HG02981 (cell line): ENCODE measurements around the gene TIMP4.

Experiments used
- ATAC-seq: cut with Tn5 transposase; IDR thresholded peaks from one replicate; pipeline ENCODE4 v1.9.1; 2021; ENCODE audit warnings: mild to moderate bottlenecking, moderate library complexity; ENCODE audit not compliant: unreplicated experiment

Gene TIMP4

GRCh38 chr3:12107071-12107713 lies 51.5 kb downstream of the TIMP4 start:
- no peak for ATAC-seq
